CD4-positive, alpha-beta T cell treated with Interleukin-12 subunit alpha and Interleukin-12 subunit beta, for 1 hour (primary cell): ENCODE data around the gene PTCH2.
"Not testable (repeated sequence)": the region's sequence is repeated elsewhere in the genome, so short reads cannot be mapped to it uniquely, and the experiment has no call there.

Experiments
- DNase-seq: peaks from one replicate; pipeline ENCODE4 v3.0.0-alpha.2; 2020

PTCH2 gene

DNA sequence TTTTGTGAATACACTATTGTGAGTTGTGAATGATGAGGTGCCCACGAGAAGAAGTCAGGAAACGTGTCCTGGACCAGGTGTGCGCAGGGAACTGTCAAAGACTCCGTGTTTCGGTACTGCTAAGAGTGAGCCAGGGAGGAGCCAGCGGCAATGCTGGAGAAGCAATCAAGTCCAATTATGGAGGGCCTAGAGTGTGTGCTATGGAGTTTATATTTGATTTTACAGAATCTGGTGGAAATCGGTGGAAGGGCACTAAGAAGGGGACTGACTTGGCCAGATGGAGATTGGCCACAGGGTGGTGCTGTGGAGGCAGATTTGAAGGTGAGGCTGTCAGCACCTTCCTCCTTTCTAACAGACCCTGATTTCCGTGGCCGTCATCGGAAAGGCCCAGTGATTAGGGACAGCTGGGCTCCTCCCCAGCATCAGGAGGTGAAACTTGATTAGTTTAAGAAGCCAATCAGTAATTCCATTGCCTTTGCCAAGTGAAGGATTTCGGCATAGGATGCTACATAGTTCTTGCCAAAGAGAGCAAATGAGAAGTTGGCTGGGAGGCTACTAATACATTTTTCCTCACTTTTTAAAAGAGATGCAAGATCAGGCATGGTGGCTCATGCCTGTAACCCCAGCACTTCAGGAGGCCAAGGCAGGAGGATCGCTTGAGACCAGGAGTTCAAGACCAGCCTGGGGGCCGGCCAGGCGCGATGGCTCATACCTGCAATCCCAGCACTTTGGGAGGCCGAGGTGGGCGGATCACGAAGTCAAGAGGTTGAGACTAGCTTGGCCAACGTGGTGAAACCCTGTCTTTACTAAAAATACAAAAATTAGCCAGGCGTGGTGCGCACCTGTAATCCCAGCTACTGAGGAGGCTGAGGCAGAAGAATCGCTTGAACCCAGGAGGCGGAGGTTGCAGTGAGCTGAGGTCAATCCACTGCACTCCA, 7.0 kb downstream of the PTCH2 start:
- peak; percentile 86 for DNase-seq

DNA sequence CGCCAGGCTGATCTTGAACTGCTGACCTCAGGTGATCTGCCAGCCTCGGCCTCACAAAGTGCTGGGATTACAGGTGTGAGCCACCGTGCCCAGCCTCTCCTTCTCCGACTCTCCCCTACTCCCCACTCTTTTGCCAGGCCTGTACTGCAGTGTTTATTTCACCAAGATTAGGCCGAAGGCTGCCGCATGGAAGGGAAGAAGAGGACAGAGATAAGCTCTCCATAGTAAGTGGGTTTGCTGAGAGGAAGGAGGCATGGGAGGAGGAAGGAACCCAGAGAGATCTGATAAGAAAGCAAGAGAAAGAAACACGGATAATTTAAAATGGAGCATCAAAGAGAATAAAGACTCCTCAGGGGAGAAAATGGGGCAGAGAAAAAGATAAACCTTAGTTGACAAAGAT, 8.7 kb downstream of the PTCH2 start:
- DNase-seq, result no peak

DNA sequence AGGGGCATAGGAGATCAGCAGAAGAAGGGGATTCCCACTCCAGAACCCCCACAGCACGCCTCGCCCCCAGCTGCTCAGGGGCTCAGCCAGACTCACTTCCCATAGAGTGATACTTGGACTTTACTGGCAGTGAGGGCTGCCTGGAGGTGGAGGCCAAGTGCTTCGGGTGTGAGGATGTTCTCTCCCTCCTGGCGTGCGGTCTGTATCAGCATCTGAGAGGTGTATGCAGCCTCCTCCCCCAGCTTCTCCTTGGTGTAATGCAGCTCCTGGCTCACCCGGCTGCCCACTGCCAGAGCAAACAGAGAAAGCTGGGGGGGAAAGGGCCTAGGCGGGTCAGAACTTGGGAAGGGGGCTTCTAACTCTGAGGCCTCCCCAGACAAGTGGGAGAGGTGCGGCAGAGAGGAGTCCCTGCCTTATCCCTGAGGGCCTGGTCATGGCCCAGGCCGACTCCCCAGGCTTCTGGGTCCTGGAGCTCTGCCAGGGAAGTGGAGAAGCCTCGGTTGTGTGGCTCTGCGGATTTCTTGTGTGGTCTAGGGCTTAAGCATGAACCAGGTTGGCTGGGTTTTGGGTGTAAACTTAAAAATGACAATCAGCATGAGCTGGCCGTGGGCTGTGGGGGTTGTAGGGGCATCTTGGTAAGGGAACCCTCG, 10.9 kb downstream of the PTCH2 start:
- no peak for DNase-seq

DNA sequence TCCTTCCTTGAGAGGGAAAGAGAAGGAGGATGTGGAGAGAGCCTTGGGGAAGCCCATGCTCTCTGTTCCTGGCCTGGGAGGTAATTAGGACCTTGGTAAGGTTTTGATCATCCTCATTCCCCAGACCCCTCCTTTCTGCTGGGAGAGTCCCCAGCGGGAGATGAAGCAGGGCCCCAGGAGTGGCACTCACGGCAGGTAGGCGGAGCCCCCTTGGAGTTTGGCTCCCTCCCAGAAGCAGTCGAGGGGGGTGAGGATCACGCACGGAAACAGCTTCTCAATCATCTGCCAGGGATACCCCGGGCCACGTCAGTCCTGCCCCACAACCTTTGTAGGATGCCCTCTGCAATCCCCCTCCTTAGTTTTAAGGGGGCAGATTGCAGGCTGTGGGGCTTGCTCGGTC, 11.5 kb downstream of the PTCH2 start:
- DNase-seq, result no peak

DNA sequence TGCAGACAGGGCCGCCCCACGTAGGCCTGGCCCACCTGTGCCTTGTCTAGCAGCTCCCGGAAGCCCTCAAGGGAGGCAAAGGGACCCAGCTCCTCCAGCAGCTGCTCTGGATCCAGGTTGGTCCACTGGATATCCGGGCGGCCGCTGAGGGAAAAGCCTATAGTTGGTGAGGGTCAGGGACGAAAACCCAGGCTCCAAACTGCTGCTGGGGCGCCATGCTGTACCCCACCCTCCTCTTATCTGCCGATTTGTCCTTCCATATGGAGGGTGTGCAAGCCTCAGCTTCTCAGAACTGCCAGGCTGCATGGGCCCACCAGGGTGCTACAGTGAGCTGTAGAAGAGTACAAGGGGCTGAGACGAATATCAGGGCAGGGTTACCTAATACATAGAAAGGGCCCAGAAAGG, 12.2 kb downstream of the PTCH2 start:
- DNase-seq, result no peak

DNA sequence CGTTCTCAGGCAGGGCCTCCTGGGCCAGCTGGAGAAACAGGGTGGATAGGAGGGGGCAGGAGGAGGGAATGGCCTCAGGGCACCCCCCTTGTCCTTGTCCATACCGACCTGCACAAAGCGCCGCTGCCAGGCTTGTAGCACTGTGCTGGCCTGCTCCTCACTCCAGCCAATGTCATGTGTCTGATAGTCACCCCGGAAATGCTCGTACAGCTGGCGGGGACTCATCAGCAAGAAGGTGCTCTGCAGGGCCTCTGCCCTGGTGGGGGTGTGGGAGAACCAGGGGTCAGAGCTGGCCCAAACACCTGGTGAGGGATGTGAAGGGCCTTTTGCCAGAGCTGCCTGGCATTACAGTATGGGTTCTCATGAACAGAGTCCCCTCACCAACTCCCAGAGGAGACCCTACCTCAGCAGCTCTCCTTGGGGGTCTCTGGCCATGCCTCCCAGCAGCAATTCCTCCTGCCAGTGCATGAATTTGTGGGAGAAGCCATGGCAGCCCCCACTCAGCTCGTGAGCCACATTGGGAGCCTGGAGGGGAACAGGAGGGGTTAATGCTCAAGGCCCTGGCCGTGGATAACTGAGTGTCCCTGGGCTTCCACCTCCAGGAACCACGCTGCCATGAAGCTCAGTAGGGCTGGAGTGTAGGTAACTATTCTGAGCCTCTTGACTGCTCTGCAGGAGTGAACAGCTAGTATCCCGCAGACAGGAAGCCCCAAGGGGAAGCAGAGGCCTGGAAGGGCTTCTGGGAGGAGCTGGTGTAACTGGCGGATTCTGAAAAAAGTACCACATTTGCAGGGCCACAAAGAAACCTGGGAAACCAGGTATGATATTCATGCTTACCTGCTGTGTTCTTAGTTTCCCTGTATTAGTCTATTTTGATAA, 13.3 kb downstream of the PTCH2 start:
- no peak for DNase-seq

DNA sequence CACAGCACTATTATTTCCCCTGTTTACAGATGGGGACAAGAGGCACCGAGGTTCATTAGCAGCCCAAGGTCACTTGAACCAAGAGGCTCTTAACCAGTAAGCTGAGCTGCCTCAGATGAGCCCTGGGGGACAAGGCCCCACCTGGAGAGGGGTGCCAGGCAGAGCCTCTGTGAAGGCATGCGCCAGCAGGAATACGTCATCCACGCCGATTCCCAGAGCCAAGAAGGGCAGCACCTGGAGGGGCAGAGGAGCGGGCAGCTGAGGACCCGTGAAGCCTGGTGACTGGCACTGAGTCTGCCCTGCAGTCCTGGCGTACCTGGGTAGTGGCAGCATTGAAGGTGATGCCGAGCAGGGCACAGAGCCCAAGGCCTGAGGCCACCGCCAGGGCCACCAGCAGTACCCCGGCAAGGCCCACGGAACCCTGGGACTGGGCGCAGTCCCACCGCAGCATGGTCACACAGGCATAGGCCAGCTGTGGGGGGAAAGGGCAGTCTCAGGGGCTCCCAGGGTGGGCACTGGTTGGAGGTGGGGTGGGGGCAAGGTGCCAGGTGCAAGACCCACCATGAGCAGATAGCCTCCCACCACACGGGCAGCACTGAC, 14.1 kb downstream of the PTCH2 start:
- no peak for DNase-seq

DNA sequence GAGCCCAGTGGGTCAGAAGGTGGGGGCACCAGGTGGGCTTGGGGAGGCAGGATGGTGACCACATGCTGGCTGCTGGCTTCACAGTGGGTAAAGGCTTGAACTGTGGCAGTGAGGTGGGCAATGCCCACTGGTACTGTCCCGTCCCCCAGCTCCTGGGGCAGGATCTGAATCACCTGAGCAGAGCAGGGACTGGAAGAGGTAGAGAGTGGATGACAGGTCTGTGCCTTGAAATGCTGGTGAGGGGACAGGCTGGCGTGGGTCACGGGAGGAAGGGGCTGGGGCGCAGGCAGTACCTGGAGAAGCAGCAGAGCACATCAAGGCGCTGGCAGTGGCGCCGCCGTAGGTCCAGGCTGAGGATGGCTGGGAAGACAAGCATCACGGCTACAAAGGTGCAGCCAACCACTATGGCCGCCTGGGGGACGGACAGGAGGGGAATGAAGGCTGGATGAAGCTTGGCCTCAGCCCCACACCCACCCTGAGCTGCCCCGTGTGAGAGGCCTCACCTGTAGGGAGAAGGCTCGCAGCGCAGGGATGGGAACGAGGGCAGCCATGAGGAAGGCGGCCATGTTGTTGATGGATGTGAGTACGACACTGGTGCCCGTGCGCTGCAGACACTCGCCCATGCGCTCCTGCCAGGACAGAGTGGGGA, 14.9 kb downstream of the PTCH2 start:
- DNase-seq, result no peak

DNA sequence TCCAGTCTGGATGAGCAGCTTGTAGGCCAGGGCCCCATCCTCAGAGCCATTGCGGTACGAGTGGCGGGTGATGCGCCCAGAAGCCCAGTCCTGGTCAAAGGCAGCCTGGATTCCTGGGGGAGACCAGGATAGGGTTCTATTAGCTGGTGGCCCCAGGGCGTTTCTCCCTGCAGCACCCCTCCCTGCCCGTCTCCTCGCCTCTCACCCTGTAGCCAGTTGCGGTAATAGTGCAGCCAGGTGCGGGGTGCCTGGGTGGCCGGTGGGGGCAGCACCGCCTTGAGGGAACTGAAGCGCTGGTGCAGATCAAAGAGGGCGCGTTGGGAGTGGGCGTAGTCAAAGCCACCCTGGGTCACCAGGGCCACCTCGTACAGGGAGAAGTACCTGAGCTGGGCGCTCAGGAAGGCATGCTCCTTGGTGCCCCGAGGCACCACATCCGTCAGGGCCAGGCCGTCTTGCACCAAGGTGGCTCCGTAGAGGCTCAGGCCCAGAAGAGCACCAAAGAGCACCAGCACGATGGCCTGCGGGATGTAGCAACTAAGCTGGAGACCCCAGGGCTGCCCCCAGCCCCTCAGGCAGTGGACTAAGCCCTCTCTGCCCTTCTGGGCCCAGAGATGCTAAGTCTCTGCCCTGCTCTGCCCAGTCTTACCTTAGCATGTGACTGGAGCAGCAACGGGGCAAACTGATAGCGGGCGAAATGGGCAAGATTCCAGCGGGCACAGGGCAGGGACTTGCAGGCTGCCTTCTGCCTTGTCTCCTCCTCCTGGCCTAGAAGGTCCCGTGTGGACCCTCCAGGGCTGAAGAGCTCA, 15.7 kb downstream of the PTCH2 start:
- DNase-seq, result no peak

DNA sequence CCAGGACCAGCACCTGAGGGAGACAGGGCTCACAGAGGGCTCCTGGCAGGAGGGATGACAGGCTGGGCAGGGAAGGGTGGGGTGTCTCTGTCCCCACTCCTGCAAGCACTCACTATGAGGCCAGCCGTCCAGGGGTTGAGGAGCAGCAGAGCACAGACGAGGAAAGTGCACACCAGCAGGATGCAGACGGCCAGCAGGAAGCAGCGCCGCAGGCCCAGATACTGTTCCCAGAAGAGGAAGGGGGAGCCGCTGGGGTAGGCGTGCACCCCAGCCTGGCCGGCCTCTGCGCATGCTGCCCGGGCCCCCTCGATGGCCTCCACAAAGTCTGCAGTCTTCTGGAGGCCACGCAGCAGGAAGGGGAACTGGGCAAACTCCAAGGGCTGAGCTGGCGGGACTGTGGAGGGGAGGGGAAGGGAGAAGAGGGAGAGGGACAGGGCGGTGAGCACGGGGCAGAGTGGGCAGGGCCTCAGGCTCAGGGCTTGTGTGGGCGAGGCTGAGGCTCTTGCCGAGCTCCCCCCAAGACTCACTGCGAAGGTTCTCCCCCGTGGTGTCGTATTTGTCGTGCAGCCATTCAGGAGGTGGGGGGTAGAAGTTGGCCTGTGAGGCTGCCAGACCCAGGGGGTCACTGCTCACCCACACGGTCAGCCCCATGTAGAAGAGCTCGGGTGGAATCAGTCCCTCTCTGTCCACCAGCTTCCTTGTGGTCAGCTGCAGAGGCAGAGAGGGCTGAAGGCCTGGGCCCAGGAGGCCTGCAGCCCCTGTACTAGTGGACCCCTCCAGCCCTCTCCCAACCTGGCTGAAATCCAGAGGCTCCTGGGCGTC, 16.5 kb downstream of the PTCH2 start:
- DNase-seq, result no peak

DNA sequence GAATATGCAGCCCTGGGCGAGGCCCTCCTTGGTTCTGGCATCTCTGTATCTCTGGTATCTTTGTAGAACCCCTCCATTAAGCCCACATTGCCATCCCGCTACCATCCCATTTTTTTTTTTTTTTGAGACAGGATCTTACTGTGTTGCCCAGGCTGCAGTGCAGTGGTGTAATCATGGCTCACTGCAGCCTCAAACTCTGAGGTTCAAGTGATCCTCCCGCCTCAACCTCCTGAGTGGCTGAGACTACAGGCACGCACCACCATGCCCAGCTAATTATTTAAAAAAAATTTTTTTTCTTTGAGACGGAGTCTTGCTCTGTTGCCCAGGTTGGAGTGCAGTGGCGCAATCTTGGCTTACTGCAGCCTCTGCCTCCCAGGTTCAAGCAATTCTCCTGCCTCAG, 18.7 kb downstream of the PTCH2 start:
- DNase-seq, result not testable (repeated sequence)

DNA sequence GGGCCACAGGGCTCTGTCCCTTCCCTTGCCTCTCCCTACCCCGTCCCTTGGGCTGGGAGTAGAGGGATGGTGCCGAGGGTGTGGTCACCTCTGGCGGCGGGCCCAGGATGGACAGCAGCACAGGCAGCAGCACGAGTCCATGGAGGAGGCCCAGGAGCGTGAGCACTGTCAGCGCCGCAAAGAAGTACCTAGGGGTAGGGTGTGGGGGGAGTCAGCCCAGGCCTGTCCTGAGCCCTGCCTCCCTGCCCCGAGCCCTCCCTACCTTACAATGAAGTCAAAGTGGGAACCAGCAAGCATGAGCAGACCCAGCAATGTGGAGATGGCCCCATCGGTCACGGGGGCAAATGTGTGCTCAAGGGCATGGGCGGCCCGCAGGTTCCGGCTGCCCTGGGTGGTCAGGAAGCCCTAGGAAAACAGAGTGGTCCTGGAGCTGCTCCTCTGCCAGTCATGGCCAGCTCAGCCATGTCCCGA, 20.0 kb downstream of the PTCH2 start:
- no peak for DNase-seq

DNA sequence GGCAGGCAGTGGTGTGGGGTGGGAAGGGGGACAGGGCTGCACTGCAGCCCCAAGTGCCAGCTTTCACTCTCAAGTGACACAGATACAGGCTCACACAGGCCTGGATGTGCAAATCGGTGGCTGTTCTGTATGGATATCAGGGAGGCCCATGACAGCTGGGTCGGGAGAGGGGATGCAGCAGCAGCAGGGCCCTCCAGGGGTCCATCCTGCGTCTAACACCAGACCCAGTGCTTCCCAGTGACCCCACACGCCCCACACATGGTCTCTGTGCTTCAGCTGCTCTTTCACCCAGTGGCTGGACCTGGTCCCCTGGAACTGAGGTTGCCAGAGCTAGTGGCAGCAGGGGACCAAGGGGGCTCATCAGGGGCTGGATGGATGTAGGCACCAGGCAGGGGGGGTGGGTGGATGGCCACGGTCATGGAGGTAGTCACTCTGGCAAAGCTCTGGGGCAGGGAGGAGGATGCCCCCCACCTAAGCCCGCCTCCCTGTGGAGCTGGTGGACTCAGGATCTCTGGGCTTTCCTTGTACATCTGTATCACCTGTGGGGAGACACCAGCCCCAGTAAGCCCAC, 20.8 kb downstream of the PTCH2 start:
- DNase-seq, result no peak

DNA sequence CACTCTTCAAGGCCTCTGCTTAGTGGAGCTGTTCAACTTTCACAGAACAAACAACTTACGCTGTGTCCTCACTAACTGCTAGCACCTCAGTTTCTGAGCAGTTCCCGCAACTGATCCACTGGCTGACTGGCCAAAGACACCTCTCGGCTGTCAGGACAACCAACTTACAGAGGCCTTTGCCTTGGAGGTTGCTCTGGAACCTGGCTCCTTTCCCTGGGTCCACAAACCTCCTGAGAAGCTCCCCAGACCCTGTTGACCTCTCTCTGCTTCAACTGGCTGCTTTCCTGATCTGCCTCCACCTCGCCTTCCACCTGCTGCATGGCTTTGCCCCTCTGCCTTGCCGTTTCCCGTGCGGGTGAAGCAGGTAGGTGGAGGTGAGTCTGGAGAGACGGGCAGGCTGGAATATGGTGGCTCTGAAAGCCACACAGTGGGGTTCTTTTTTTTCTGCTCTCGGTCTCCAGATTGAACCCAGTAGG, 21.8 kb downstream of the PTCH2 start:
- no peak for DNase-seq

DNA sequence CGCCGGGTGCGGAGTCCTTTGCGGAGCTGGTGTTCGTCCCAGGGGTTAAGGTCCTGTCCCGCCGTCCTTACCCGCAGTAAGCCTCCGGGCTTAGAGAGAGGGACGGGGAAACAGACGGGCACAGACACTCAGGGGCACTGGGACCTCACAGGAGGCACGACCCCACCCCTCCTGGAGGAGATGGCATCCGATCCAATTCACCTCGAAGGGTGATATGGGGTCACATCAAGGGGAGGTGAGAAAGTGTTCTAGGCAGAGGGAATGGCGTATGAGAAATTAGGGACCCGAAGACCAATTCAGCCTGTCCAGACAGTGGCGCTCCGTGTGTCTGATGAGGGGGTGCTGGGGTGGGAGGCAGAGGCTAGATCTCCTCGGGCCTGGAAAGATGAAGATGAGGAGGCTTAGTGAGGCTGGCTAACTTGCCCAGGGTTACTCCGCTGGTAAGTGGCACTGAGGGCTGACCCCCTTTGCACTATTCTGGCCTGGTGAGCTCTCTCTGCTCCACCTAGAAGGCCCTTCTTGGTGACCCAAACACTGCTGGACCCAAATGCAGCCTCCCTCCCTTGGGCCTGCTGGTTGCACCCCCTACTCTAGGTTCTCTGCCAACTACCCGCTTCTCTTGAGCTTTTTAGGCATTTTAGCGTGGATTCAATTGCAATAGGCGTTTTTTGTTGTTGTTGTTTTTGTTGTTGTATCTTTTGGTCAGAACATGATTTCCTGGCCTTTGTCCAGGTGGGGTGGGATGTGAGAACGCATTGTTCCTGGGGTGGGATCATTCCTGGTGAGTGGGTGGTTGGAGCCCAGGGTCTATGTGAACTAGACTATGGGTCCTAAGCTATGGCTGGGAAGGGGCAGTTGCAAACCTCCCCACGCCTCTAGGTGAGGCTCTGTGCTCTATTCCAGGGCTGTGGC, 22.5 kb downstream of the PTCH2 start:
- DNase-seq, result no peak

DNA sequence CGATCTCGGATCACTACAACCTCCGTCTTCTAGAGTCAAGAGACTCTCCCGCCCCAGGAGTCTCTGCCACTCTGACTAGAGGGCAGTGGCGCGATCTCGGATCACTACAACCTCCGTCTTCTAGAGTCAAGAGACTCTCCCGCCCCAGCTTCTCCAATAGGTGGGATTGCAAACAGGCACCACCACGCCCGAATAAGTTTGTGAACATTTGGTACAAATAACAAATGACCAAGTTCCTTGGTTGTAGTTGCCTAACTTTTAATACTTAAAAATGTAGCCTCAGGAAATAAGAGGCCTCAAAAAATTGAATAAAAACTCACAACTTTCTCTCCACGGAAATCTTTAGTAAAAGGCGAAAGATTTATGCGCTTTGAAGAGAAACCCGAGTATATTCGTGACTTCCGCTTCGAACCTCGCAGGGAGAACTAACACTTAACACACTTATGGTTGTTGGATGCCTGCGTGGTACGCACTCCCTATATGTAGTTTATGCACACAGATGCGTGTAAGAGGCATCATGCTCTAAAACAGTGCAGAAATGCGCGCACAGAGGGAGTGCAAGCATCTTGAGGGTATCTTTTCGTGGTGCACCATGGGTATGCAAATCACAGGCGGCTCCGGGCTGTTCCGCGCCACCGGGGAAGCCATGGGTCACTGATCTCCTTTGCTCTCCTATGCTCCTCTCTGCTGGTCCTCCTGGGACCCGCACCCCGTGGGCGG, 23.3 kb downstream of the PTCH2 start:
- peak; percentile 87 for DNase-seq

DNA sequence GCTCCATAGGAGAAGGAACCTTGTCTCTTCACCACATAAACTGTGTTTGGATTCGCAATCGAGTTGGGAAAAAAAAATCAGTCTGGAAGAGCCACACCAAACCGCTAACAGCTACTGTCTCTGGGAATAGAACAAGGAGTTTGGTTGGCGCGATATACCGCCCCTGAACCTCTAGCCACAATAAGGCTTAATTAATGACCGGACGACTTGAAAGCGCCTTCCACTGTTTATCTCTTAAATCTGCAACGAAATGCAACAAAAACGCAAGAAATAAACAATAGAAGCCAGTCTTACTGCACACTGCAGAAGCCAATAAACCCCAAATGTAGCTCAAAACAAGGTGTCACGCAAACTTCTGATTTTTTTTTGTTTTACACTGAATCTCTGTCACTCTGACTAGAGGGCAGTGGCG, 23.9 kb downstream of the PTCH2 start:
- no peak for DNase-seq
